Neutrophil (primary cell): ENCODE data around the gene COL18A1.

Experiments
- H3K27ac ChIP-seq: fragments of 200-600 bp; sonication (generic); 2 replicates; pipeline ENCODE4 v1.5.1; 2016; ENCODE audit warnings: mild to moderate bottlenecking, moderate library complexity
- H3K27me3 ChIP-seq: fragments of 200-600 bp; sonication (generic); 2 replicates; pipeline ENCODE4 v1.6.0; 2016; ENCODE audit warnings: mild to moderate bottlenecking
- H3K36me3 ChIP-seq: fragments of 200-600 bp; sonication (generic); 2 replicates; pipeline ENCODE4 v1.5.1; 2017
- H3K4me1 ChIP-seq, 2 experiments: fragments of 200-600 bp in 1 of 2; sonication (generic) in 1 of 2; 1 replicate in 1 of 2; 2 replicates in 1 of 2; pipeline versions ENCODE4 v1.5.1 to v1.6.1; 2013 to 2016; ENCODE audit warnings: low read depth in 1 of 2, low read length in 1 of 2, mild to moderate bottlenecking in 1 of 2, moderate library complexity in 1 of 2; ENCODE audit not compliant: control insufficient read depth in 1 of 2, insufficient read depth in 1 of 2
- H3K4me3 ChIP-seq, 2 experiments: fragments of 200-600 bp in 1 of 2; sonication (generic) in 1 of 2; 1 replicate in 1 of 2; 2 replicates in 1 of 2; pipeline ENCODE4 v1.5.1; 2013 to 2016; ENCODE audit warnings: low read depth in 1 of 2, low read length in 1 of 2, mild to moderate bottlenecking in 1 of 2, moderate library complexity in 1 of 2
- H3K9me3 ChIP-seq: fragments of 200-600 bp; sonication (generic); 2 replicates; pipeline ENCODE4 v1.5.1; 2016
- TF ChIP-seq, protein P1 (sequence below): fragments of 200-600 bp; sonication (generic); IDR thresholded peaks from 2 replicates; pipeline ENCODE4 v1.5.1; 2016; ENCODE audit warnings: antibody characterized with exemption

COL18A1 gene

DNA sequence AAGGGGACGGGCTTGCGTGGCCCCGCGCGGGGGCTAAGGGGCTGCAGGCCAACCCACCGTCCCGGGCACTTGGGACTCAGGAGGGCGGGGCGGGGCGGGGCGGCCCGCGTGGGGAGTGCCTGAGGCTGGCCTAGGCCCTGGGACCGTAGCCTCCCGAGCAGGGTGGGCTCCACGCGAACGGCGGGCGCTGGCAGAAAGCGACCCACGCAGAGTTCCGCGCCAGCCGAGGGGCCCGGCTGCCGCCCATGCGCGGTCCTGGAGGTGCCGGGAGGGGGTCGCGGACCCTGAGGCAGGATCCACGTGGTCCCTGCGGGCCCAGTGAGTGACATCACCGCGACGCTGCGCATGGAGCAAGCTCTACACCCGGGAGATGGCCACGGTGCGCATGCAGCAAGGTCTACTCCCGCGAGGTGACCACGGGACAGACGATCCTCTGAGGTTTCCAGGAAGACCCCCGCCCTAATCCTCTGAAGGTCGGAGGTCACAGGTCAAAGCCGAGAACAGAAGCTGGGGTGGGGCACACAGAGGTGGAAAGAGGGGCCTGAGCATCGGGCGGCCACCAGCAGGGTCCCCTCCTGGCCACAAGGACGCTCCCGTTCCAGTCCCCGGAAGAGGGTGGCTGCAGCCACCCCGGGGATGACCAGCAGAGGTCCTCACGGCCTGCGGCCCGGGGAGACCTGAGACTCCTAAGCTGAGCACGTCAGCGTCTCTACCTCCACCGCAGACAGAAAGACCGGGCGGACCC, 150.8 kb downstream of the COL18A1 start:
- Histone ChIP-seq H3K4me1 (peaks cover 33 to 39% of the 10 kb centered on the region in 2 experiments), H3K4me3 (peak overlapping the region; percentile 63 to 69), H3K36me3 (no peaks in the 10 kb centered on the region), H3K9me3 (no peaks in the 10 kb centered on the region), H3K27ac (peak overlapping the region; percentile 84), H3K27me3 (peaks cover 4% of the 10 kb centered on the region)
- TF ChIP-seq, protein P1, sequence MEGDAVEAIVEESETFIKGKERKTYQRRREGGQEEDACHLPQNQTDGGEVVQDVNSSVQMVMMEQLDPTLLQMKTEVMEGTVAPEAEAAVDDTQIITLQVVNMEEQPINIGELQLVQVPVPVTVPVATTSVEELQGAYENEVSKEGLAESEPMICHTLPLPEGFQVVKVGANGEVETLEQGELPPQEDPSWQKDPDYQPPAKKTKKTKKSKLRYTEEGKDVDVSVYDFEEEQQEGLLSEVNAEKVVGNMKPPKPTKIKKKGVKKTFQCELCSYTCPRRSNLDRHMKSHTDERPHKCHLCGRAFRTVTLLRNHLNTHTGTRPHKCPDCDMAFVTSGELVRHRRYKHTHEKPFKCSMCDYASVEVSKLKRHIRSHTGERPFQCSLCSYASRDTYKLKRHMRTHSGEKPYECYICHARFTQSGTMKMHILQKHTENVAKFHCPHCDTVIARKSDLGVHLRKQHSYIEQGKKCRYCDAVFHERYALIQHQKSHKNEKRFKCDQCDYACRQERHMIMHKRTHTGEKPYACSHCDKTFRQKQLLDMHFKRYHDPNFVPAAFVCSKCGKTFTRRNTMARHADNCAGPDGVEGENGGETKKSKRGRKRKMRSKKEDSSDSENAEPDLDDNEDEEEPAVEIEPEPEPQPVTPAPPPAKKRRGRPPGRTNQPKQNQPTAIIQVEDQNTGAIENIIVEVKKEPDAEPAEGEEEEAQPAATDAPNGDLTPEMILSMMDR = peak; percentile 90

DNA sequence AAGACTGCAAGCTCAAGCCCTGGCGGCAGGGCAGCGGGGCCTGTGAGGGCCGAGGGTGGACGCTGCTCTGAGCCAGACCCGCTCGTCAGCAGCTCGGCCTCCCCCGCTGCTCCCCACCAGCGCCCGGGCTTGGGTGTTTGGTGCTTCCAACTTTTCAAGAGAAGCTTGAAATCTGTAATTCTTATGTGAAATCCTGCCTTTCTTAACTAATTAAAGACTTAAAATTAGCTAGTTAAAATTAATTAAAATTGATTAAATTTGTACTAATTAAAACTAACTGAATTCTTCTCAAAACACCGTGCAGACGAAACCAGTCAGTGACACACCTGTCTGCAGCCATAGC, 151.3 kb downstream of the COL18A1 start:
- no peaks in the 10 kb centered on the region for H3K9me3 ChIP-seq
- peaks cover 29 to 34% of the 10 kb centered on the region in 2 experiments for H3K4me1 ChIP-seq
- H3K4me3 ChIP-seq = peak overlapping the region; percentile 63 to 69
- peaks cover 9% of the 10 kb centered on the region for H3K27me3 ChIP-seq
- peak overlapping the region; percentile 84 for H3K27ac ChIP-seq
- TF ChIP-seq, protein P1 = no peak
- H3K36me3 ChIP-seq = no peaks in the 10 kb centered on the region

DNA sequence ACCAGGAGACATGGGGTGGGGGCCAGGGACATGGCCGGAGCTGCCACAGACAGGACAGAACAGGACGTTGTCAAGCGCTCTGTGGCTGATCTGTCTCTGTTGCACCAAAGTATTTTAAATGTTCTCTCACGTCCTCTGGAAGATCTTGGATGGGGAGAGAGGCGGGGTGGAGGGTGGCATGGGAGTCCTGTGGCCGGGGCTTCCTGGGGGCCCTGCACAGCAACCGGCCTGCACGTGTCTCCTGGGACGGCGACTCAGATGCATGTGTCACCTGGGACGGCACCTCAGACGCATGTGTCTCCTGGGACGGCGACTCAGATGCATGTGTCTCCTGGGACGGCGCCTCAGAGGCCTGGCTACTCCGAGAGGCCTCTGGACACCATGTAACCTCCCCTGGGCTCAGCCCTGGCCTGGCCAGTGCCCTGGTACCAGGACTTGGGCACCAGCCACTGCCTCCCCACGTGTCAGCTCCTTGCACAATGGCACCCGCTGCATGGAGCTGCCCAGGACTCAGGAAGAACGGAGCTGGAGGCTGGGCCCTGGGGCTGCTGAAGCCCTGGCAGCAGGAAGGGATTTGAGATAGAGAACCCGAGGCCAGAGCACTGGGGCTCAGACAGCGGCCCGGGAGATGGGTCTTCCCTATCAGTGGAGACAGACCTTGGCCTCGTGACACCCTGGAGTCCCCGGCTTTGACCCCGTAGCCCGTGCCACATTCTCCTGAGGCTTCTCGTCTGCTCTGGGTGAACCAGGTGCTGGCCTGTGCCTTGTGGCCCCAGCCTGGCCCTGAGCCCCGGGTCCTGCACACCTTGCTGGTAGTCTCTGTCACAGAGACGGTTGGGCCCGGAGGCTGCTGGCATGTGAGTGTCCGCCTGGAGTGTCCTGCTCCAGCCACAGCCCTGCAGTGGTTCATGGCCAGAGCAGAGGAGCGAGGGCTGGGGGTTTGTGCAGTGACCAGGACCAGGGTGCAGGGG, 152.0 kb downstream of the COL18A1 start:
- Histone ChIP-seq H3K27ac (peak overlapping the region; percentile 84), H3K36me3 (no peaks in the 10 kb centered on the region), H3K9me3 (no peaks in the 10 kb centered on the region), H3K27me3 (peaks cover 14% of the 10 kb centered on the region), H3K4me3 (no peak overlapping the region), H3K4me1 (peaks cover 22 to 27% of the 10 kb centered on the region in 2 experiments)
- TF ChIP-seq, protein P1 = no peak

DNA sequence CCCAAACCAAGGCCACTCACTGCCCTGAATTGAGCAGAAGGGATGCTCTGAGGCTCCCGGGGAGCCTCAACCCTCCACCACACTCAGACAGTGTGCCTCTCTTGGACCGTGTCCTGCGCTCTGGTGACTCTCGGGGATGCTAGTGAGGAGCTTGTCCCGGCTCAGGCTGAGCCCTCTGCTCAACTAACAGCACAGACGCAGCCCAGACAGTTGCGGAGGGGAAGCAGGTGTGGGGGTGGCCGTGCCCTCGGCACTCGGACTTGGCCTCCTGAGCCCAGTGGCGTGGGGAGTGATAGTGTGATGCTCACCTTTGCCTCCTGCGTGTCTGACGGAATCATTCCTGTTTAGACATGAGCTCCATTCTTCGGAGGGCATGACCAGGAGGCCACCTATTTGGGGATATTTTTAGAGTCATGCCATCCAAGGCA, 152.7 kb downstream of the COL18A1 start:
- H3K36me3 ChIP-seq = no peaks in the 10 kb centered on the region
- peaks cover 21% of the 10 kb centered on the region for H3K27me3 ChIP-seq
- H3K4me1 ChIP-seq = peaks cover 15 to 20% of the 10 kb centered on the region in 2 experiments
- no peak overlapping the region for H3K4me3 ChIP-seq
- TF ChIP-seq, protein P1 = no peak
- no peak overlapping the region for H3K27ac ChIP-seq
- no peaks in the 10 kb centered on the region for H3K9me3 ChIP-seq

GRCh38 chr21:45558044-45558721, 153.2 kb downstream of the COL18A1 start:
- TF ChIP-seq, protein P1 = no peak
- H3K27ac ChIP-seq = no peak overlapping the region
- no peaks in the 10 kb centered on the region for H3K9me3 ChIP-seq
- no peaks in the 10 kb centered on the region for H3K36me3 ChIP-seq
- H3K27me3 ChIP-seq = peaks cover 26% of the 10 kb centered on the region
- H3K4me3 ChIP-seq = no peak overlapping the region
- H3K4me1 ChIP-seq = peaks cover 10 to 15% of the 10 kb centered on the region in 2 experiments
